Subcutaneous adipose tissue (tissue), 4 donors: Measurements from ENCODE around the gene BET1. TPM values are rescaled to one million over a fixed set of nuclear protein-coding genes. Genes with fewer than 3 reads are reported as not detected.

Source experiments
- total RNA-seq, 4 donors: library from RNA; depleted of rRNA; stranded (reverse); fragments of >200 nt; gene quantifications; one replicate each; pipeline ENCODE4 v1.1.0, GENCODE V29; 2016
- TF ChIP-seq, protein P1 (sequence below): fragments of 450-650 bp; IDR thresholded peaks from one replicate; pipeline ENCODE4 v1.5.1; 2016; ENCODE audit warnings: low read depth, mild to moderate bottlenecking, control low read depth, antibody characterized with exemption, moderate library complexity

BET1 gene
- total RNA-seq, 4 donors from 2014 or later: 23.3 to 46.5 (median 24.4) TPM

DNA sequence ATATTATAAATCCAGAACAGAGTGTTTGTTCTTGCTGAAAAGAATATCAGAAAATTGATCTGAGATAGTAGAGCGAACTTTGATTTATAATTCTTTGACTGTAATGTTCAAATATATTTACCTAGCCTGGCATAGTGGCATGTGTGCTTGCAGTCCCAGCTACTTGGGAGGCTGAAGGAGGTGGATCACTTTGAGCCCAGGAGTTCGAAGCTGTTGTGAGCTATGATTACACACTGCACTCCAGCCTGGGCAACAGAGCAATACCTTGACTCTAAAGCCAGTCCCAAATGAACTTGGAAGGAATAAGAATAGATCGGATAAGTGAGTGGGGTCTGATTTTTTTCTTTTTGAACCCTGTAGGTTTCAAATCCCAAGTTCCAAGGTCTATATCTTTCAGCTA is 59.1 kb downstream of the BET1 start:
- TF ChIP-seq, protein P1, sequence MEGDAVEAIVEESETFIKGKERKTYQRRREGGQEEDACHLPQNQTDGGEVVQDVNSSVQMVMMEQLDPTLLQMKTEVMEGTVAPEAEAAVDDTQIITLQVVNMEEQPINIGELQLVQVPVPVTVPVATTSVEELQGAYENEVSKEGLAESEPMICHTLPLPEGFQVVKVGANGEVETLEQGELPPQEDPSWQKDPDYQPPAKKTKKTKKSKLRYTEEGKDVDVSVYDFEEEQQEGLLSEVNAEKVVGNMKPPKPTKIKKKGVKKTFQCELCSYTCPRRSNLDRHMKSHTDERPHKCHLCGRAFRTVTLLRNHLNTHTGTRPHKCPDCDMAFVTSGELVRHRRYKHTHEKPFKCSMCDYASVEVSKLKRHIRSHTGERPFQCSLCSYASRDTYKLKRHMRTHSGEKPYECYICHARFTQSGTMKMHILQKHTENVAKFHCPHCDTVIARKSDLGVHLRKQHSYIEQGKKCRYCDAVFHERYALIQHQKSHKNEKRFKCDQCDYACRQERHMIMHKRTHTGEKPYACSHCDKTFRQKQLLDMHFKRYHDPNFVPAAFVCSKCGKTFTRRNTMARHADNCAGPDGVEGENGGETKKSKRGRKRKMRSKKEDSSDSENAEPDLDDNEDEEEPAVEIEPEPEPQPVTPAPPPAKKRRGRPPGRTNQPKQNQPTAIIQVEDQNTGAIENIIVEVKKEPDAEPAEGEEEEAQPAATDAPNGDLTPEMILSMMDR: no peak

DNA sequence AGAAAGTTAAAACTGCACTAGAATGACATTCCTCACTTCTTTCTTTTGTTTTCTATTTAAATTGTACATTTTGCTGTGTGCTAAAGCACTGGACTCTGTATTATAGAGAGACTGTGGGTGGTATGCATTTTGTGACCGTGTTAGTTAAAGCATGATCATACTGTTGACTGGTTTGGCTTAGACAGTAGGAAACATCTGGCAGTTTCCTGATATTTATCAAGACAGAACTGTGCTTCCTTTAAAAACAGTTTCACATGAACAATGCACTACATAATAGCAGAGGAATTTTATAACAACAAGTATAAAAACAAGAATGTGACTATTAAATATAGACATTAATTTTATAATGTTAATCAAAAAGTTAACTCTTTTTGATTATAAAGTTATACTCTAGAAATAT is 59.5 kb downstream of the BET1 start:
- TF ChIP-seq, protein P1: no peak

DNA sequence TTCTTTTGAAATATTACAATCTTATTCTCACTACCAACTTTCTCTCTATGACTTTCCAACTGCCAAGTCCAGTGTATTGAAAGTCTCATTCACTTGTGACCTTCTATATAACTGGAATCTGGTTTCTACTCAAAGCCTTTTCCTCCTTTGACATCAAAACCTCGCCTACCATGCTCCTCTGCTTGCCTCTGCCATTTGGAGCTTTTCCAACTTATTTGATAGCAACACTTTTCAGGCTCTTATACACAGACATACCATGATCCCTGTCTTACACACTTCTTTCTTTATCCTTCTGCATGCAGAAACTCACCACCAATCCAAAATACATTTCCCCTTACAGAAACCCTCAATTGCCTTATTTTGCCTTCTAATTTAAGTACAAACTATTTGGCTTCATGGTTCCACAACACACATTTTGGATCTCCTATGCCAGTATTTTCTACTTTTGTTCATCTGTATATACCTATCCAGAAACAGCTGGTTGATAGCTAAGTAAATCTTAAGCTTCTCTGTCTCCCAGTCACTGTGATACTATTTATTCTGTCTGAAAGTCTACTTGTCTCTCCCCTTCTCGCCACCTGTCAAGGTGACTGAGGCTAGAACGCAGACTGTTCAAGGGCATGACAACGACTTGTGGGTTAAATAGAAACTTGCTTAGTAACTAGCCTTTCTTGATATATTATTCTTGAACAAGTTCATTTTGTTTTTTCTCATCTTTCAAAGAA is 60.2 kb downstream of the BET1 start:
- TF ChIP-seq, protein P1: no peak

Other genes with a start within 250 kb of the BET1 start
- 10 to 100 TPM in 1 of 4 donors, 1 to 10 TPM in 2, under 1 TPM in 1; 0.44 to 10.7 (median 4.8) TPM for gene TFPI2, start 113.6 kb downstream of the BET1 start, total RNA-seq
- gene GNGT1, start 97.8 kb downstream of the BET1 start, total RNA-seq: not detected
- gene GNG11, start 82.6 kb downstream of the BET1 start, total RNA-seq: 10 to 100 TPM; 30.8 to 62.4 (median 43.2) TPM